ENCODE results near the gene PPP1R14B.

PPP1R14B gene

GRCh38 chr11:64246871-64247728 is at the start of gene PPP1R14B:
TSS of gene PPP1R14B (minus strand) at chr11:64246943. CDS start at chr11:64246673, 270 bp downstream.
- peak; percentile 91 for DNase-seq (ENCODE audit: low spot score)
- no peak for FAIRE-seq

- no peak for DNase-seq (ENCODE audit: low spot score)
- no peak for FAIRE-seq
Observed at GRCh38 chr11:64296236-64296635, 49.5 kb upstream of the PPP1R14B start.

GRCh38 chr11:64295760-64296159 is 49.0 kb upstream of the PPP1R14B start:
- no peak for FAIRE-seq
- no peak for DNase-seq (ENCODE audit: low spot score)

GRCh38 chr11:64294774-64295173 is 48.0 kb upstream of the PPP1R14B start:
- FAIRE-seq (no peak), DNase-seq (ENCODE audit: low spot score) (no peak)

GRCh38 chr11:64292460-64293254 is 45.9 kb upstream of the PPP1R14B start:
- FAIRE-seq (no peak), DNase-seq (ENCODE audit: low spot score) (no peak)

GRCh38 chr11:64291752-64292459 is 45.2 kb upstream of the PPP1R14B start:
- DNase-seq (ENCODE audit: low spot score) (no peak), FAIRE-seq (no peak)

- FAIRE-seq (no peak), DNase-seq (ENCODE audit: low spot score) (no peak)
Observed at GRCh38 chr11:64291262-64291751, 44.6 kb upstream of the PPP1R14B start, which contains the start of gene KCNK4. TSS of gene KCNK4 (plus strand) at chr11:64291302. CDS start at chr11:64293019, 1,717 bp downstream.

GRCh38 chr11:64290352-64291261 is 43.9 kb upstream of the PPP1R14B start:
- FAIRE-seq (no peak), DNase-seq (ENCODE audit: low spot score) (no peak)

GRCh38 chr11:64289002-64289564 is 42.3 kb upstream of the PPP1R14B start:
- no peak for DNase-seq (ENCODE audit: low spot score)
- no peak for FAIRE-seq

- DNase-seq (ENCODE audit: low spot score) (no peak), FAIRE-seq (no peak)
Observed at GRCh38 chr11:64288353-64288750, 41.6 kb upstream of the PPP1R14B start.

- FAIRE-seq: no peak
Observed at GRCh38 chr11:64287676-64288352, 41.1 kb upstream of the PPP1R14B start.

GRCh38 chr11:64286801-64287159 is 40.0 kb upstream of the PPP1R14B start:
- FAIRE-seq (no peak), DNase-seq (ENCODE audit: low spot score) (no peak)

More at GRCh38 chr11:64287676-64288352, 41.1 kb upstream of the PPP1R14B start:
- no peak for DNase-seq (ENCODE audit: low spot score)

GRCh38 chr11:64285885-64286800 is 39.4 kb upstream of the PPP1R14B start:
- FAIRE-seq: no peak

GRCh38 chr11:64284962-64285884 is 38.5 kb upstream of the PPP1R14B start, which contains the start of gene GPR137:
TSS of gene GPR137 (plus strand) at chr11:64285848. CDS start at chr11:64286525, 677 bp downstream.
- peak; percentile 85 for DNase-seq (ENCODE audit: low spot score)
- peak; percentile 52 for FAIRE-seq

More at GRCh38 chr11:64285885-64286800, 39.4 kb upstream of the PPP1R14B start:
- DNase-seq (ENCODE audit: low spot score): no peak

GRCh38 chr11:64284048-64284961 is 37.6 kb upstream of the PPP1R14B start, which contains the start of gene BAD:
TSS of gene BAD (minus strand) at chr11:64284665. CDS start at chr11:64284368, 297 bp downstream.
- DNase-seq (ENCODE audit: low spot score): peak; percentile 97

GRCh38 chr11:64283092-64283491 is 36.3 kb upstream of the PPP1R14B start:
- FAIRE-seq (no peak), DNase-seq (ENCODE audit: low spot score) (no peak)

More at GRCh38 chr11:64284048-64284961, 37.6 kb upstream of the PPP1R14B start, which contains the start of gene BAD:
- FAIRE-seq: peak; percentile 65
